ENCODE data around the gene EEF1A1.

The EEF1A1 gene

DNA sequence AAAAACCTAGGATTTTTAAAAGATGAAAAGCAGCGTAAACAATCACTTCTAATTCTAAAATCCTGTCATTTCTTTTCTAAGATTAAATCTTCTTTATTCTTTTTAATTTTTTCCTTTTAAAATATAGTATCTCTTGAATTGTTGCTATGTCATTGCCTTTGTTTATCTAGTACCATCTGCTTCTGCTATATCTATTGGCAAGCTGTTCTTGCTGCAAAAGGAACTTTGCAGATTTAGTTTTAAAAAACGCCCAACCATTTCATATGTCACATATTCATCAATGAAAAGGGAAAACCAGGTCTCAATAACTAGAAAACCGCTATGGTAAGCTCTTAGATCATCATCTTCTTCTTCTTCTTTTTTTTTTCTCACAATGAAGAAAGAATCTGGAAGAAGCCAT is 11.5 kb upstream of the EEF1A1 start:
- TF ChIP-seq, protein P1, sequence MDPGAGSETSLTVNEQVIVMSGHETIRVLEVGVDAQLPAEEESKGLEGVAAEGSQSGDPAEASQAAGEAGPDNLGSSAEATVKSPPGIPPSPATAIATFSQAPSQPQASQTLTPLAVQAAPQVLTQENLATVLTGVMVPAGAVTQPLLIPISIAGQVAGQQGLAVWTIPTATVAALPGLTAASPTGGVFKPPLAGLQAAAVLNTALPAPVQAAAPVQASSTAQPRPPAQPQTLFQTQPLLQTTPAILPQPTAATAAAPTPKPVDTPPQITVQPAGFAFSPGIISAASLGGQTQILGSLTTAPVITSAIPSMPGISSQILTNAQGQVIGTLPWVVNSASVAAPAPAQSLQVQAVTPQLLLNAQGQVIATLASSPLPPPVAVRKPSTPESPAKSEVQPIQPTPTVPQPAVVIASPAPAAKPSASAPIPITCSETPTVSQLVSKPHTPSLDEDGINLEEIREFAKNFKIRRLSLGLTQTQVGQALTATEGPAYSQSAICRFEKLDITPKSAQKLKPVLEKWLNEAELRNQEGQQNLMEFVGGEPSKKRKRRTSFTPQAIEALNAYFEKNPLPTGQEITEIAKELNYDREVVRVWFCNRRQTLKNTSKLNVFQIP (CRISPR knock-in tag; IDR thresholded peaks at IDR 0.05; ENCODE audit: borderline replicate concordance, low read depth), result no peak
- TF ChIP-seq PPARA (CRISPR knock-in tag; IDR thresholded peaks at IDR 0.05; ENCODE audit: borderline replicate concordance) (no peak), ARNTL (CRISPR knock-in tag; IDR thresholded peaks at IDR 0.05; ENCODE audit: borderline replicate concordance, low read depth) (no peak), ZNF565 (CRISPR knock-in tag; conservative IDR thresholded peaks at IDR 0.05; ENCODE audit: low read depth) (no peak), ZNF8 (CRISPR knock-in tag; IDR thresholded peaks at IDR 0.05) (no peak), BACH2 (CRISPR knock-in tag; IDR thresholded peaks at IDR 0.05; ENCODE audit: borderline replicate concordance) (no peak), RARB (CRISPR knock-in tag; IDR thresholded peaks at IDR 0.05) (no peak), OSR1 (CRISPR knock-in tag; IDR thresholded peaks at IDR 0.05) (no peak), ESRRG (CRISPR knock-in tag; IDR thresholded peaks at IDR 0.05) (no peak), GLIS3 (CRISPR knock-in tag; IDR thresholded peaks at IDR 0.05) (no peak), ZC3H10 (CRISPR knock-in tag; IDR thresholded peaks at IDR 0.05) (no peak), ZNF70 (CRISPR knock-in tag; IDR thresholded peaks at IDR 0.05) (no peak), SNAI2 (CRISPR knock-in tag; IDR thresholded peaks at IDR 0.05) (no peak), TOX (CRISPR knock-in tag; IDR thresholded peaks at IDR 0.05; ENCODE audit: borderline replicate concordance) (no peak)
- TF ChIP-seq, protein P2, sequence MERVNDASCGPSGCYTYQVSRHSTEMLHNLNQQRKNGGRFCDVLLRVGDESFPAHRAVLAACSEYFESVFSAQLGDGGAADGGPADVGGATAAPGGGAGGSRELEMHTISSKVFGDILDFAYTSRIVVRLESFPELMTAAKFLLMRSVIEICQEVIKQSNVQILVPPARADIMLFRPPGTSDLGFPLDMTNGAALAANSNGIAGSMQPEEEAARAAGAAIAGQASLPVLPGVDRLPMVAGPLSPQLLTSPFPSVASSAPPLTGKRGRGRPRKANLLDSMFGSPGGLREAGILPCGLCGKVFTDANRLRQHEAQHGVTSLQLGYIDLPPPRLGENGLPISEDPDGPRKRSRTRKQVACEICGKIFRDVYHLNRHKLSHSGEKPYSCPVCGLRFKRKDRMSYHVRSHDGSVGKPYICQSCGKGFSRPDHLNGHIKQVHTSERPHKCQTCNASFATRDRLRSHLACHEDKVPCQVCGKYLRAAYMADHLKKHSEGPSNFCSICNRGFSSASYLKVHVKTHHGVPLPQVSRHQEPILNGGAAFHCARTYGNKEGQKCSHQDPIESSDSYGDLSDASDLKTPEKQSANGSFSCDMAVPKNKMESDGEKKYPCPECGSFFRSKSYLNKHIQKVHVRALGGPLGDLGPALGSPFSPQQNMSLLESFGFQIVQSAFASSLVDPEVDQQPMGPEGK (CRISPR knock-in tag; IDR thresholded peaks at IDR 0.05; ENCODE audit: borderline replicate concordance), result no peak
- TF ChIP-seq, protein P3, sequence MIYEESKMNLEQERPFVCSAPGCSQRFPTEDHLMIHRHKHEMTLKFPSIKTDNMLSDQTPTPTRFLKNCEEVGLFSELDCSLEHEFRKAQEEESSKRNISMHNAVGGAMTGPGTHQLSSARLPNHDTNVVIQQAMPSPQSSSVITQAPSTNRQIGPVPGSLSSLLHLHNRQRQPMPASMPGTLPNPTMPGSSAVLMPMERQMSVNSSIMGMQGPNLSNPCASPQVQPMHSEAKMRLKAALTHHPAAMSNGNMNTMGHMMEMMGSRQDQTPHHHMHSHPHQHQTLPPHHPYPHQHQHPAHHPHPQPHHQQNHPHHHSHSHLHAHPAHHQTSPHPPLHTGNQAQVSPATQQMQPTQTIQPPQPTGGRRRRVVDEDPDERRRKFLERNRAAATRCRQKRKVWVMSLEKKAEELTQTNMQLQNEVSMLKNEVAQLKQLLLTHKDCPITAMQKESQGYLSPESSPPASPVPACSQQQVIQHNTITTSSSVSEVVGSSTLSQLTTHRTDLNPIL (CRISPR knock-in tag; IDR thresholded peaks at IDR 0.05; ENCODE audit: low read depth), result no peak
- ATAC-seq, result no peak

DNA sequence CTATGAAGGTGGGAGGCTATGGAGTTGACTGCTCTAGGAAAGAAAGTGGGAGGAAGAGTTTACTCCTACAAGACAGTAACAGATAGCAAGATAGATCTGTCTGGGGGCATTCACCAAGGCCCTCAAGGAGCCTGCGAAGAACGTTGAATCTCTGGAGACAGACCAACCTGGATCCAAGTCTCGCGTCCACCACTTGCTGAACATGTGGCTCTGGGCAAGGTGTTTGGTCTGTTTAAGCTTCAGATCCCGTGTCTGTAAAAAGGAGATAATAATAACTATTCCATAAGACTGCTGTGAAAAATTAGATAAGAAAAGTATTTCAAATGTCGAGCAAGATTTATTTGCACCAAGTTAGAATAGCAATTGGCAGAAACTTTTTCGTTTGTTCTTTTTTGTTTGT is 8.1 kb upstream of the EEF1A1 start:
- TF ChIP-seq, protein P1 (CRISPR knock-in tag; IDR thresholded peaks at IDR 0.05; ENCODE audit: borderline replicate concordance, low read depth), result no peak
- TF ChIP-seq ZNF565 (CRISPR knock-in tag; conservative IDR thresholded peaks at IDR 0.05; ENCODE audit: low read depth) (no peak), GLIS3 (CRISPR knock-in tag; IDR thresholded peaks at IDR 0.05) (no peak), ZC3H10 (CRISPR knock-in tag; IDR thresholded peaks at IDR 0.05) (no peak), ZNF8 (CRISPR knock-in tag; IDR thresholded peaks at IDR 0.05) (no peak), OSR1 (CRISPR knock-in tag; IDR thresholded peaks at IDR 0.05) (no peak)
- TF ChIP-seq, protein P2 (CRISPR knock-in tag; IDR thresholded peaks at IDR 0.05; ENCODE audit: borderline replicate concordance), result no peak
- ATAC-seq, result no peak

DNA sequence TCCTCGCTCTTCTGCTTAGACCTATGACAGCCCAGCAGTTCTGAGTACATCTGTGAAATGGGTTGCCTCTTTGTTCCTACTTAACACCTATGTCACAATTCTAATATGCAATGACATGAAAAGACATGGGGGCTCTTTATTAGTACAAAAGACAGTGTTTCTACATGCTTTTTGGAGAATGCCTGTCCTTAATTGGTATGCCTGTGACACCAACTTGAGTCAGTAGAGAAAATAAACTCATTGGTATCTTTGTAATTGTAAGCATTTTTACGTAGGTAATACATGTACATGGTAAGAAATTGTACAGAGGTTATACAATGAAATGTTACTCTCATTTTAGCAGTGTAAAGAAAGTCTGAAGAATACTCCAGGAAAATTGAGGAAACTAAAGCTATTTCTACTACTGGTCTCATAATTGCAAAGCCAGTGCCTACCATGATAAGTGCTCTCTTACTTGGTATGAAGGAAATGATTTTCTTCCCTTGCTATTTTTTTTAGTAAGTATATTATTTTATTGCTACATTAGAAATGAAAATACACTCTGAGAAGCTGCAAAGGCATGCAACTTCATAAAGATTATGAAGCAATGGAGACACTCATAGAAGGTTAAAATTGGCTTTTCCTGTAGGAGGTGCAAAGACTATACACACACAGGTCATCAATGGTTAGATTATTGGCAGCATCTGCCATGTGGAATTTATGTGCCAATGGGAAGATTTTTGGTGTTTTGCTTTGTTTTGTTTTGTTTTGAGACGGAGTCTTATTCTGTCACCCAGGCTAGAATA is 4.9 kb upstream of the EEF1A1 start:
- no peak for ATAC-seq
- no peak for TF ChIP-seq SNAI2 (CRISPR knock-in tag; IDR thresholded peaks at IDR 0.05)
- TF ChIP-seq ZC3H10 (CRISPR knock-in tag; IDR thresholded peaks at IDR 0.05), result no peak
- no peak for TF ChIP-seq ZFP30 (CRISPR knock-in tag; IDR thresholded peaks at IDR 0.05)
- no peak for TF ChIP-seq ZFP3 (CRISPR knock-in tag; IDR thresholded peaks at IDR 0.05)
- TF ChIP-seq, protein P1 (CRISPR knock-in tag; IDR thresholded peaks at IDR 0.05; ENCODE audit: borderline replicate concordance, low read depth), result no peak
- no peak for TF ChIP-seq CSDC2 (CRISPR knock-in tag; IDR thresholded peaks at IDR 0.05)
- no peak for TF ChIP-seq ARNTL (CRISPR knock-in tag; IDR thresholded peaks at IDR 0.05; ENCODE audit: borderline replicate concordance, low read depth)
- no peak for TF ChIP-seq BACH2 (CRISPR knock-in tag; IDR thresholded peaks at IDR 0.05; ENCODE audit: borderline replicate concordance)
- no peak for TF ChIP-seq PPARA (CRISPR knock-in tag; IDR thresholded peaks at IDR 0.05; ENCODE audit: borderline replicate concordance)
- no peak for TF ChIP-seq TOX (CRISPR knock-in tag; IDR thresholded peaks at IDR 0.05; ENCODE audit: borderline replicate concordance)
